ENCODE data around the gene CRKL.

The CRKL gene

DNA sequence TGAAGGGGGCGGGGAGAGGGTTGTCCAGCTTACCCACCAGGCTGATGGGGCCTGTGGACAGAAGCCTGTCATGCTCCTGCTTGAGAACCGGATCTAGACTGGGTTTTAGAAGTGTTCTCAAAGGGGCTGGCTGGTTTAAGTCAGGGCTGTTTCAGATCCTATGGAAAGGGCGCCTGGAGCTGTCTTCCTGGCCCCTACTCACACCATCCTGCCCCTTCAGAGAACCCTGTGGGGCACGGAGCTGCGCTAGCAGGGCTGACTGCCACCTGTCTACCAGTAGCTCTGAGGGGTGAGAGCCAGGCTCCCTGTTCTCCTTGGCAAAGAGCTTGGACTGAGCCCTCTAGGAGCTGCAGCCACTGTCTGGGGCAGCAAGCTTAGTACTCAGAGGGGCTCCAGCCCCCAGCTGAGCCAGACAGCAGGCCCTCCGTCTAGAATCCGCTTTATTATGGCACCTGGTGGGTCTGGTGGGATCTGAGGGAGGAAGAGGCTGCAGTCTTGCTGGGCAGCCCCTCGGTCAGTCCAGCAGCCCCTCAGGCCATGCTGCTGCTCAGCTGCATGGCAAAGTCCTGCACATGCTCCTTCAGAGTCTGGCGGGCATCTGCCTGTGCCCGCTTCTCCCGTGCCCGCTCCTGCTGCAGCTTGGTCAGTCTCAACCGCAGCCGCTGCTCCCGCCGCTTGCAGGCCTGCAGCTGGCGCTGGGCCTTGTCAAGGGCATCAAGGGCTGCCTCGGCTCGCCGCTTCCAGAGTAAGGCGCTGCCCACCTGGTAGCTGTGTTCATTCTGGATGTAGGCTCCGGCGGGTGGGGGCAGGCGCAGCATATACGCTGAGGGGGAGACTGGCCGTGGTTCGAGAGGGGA, 82.4 kb downstream of the CRKL start:
- DNase-seq: no peak

DNA sequence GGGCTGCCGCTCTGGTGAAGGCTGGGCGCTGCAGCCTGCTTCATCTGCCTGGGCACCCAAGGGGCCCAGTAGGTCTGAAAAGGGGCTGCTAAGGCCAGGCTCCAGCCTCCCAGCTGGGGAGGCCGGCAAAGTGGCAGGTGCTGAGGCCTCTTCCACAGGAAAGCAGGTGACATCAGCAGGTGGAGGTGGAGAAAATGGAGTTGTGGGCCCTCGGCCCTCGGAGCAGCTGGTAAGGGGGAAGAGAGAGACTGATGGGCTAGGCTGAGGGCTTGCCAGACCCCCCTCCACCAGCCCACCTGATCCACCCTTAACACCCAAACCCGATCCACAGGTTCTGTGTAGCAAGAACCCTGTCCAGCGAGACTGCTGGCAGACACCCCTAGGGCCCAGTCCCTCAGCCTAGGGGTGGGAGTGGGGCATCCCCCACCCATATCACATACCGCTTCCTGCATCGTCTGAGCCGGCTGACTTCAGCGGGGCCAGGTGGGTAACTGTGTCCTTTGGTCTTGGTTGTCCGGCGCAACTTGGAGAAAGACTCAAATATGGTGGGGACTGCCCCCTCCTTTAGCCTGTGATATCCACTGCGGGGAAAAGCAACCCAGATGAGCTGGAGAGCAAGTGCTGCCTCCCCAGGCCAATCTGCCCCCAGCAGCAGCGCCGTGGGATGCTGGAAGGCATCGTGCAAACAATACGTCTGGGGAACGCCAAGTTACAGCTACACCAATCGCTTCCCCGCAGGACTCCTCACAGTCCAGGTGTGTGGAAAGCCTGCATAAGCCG, 83.2 kb downstream of the CRKL start:
- DNase-seq: no peak

DNA sequence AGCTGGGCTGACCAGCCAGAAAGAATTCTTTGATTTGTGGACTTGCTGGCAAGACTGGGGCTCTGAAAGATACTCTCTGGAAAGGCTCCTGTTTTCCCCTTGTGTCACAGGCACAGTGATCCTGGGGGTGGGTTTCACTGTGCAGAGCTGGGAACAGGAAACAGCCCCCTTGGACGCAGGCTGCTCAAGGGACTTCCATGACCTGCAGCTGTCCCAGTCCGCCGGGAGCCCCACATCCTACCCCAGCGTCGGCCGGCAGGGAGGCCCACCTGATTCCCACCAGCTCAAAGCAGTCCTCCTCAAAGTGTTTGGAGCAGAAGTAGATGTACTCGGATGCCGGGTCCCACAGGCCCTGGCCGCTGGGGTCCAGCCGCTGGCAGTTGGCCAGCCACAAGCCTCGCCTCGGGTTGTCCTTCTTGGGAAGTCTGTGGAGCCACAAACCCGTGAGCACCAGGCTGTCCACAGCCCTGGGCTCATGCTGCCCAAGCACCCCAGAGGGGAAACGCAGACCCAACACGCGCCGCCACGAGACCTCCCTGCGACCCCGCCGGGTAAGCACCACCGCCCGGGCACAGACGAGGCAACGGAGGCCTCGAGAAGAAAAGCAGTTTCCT, 83.9 kb downstream of the CRKL start:
- DNase-seq: no peak

DNA sequence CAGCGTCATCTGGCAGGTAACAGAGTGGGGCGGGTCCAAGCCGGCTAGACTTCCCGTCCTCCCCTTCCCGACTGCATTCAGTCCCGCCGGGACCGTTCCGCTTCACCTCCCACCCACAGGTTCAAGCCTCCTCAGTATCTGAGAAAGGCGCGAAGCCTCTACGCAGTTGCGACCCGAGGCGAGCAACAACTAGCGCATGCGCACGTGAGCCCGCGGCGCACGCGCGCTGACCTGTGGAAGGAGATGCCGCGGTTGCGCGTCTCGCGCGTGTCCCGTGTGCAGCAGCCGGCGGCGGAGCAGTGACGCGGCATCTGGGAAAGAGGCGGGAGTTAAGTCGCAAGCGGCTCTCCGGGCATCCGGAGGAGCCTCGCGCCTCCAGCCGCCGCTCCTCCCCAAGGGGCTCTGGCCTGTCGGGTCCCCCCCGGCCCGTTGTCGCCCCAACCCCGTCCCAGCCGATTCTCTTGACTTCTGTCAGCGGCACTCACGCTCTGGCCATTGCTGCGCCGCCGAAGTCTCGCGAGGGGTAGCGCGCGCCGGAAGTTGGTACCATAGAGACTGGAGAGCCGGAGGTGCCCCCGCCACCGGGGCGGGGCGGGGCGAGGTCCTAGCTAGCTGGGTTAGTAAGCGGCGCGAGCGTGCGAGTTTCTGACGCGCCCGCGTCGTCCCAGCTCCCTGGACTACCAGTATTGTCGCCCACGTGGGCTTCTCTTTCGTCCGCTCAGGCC, 84.6 kb downstream of the CRKL start, which contains the start of gene THAP7:
Gene THAP7 (minus strand): TSS at position 518 of the 725 bp plus-strand sequence. CDS start 207 bp downstream, at position 311.
- DNase-seq: peak; percentile 93

All from NCI-H1092 (cell line).